T-helper 22 cell (primary cell): ENCODE measurements around the gene POGLUT2.

Experiments
- DNase-seq: peaks from one replicate; pipeline ENCODE4 v3.0.0-alpha.2; 2020; ENCODE audit warnings: low read depth

Gene POGLUT2

DNA sequence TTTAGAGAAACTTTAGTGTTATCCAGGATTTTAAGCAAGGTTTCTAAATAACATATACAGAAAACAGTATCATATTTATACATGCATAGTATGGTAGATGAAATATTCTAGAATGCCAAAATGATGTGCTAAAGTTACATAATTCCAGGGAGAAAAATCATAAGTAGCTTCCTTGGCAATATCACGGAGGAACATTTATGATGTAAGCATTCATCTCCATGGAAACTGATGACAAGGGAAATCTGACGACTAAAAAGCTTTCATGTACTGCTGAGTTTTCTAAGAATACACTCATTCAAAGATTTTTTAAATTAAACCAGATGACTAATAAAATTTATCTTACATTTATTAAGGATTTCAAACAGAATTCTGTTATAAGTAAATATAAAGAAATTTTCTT is 29.9 kb downstream of the POGLUT2 start:
- no peak for DNase-seq

DNA sequence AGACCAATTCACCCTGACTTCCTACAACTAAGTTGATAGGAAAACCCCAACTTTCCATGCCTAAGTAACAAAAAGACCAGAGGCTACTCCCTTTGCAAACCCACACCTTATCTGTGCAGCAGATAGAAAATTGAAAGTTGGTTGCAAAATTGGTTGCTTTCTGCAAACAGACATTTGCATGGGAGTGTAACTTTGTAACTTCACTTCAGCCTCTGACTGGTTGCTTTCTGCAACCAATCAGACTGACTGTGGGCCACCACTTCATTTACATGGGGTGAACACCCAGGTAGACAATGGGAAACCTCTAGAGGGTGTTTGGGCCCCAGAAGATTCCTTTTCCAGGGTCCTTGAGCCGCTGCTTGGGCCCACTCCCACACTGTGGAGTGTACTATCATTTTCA is 35.0 kb downstream of the POGLUT2 start:
- DNase-seq: no peak

DNA sequence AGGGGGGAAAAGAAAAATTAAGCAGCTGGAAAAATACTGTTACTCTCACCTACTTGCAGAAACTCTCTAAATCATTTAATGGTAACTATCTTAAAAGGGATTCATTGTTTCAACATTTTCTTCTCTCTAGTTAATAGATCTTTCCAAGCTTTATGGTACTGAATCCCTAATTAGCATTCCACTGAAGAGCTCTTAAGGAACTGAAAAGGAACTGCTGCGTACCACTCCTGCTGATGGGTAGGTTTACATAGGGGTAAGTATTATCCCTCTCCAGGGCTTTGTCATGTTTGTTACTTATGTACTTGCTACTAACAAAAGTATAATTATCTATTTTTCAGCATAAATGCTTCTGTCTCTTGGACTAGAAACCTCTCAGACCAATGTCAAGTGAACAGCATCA is 37.7 kb downstream of the POGLUT2 start:
- DNase-seq: no peak

DNA sequence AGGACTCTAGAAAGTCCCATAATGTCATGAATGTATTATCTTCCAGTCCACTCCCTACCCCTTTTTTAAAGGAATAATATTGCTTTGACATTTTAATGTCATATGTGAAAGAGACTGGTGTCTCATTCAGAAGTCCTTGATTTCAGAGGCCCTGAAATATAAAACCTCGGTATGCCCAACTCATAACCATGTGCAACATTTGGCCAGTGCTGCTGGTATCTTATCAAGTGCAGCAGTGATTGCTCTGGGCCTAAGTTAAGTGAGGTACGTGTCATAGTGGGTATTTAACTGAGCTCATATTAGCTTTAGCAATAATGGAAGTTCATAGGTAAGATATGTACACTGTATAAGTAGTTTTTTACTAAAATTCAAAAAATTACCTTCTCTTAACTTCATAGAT is 39.9 kb downstream of the POGLUT2 start:
- no peak for DNase-seq

DNA sequence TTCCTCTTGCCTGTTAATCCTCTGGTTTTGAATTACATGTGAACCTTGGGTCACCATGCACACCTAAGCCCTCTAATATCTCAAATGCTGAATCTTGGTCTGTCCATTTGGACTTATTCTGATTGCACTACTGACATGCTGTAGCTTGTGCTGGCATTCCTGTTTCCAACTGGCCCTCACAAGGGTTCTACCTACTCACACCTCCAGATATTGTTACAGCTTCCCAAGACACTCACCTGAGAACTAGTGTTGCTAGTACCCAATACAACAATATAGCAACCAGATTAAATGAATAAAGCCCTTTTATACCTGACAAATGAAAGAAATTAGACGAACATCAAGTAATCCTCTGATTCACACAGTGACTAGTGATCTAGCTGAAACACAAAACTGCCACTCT is 41.8 kb downstream of the POGLUT2 start:
- DNase-seq: no peak

GRCh38 chr13:102751886-102752285 is 46.9 kb downstream of the POGLUT2 start:
- DNase-seq: no peak

- no peak for DNase-seq
Measured at GRCh38 chr13:102742506-102742905, 56.3 kb downstream of the POGLUT2 start.

- DNase-seq: no peak
Measured at GRCh38 chr13:102742101-102742500, 56.7 kb downstream of the POGLUT2 start.
